HG03571 (cell line): ENCODE measurements around the gene OR1N2.
"Not testable (repeated sequence)": the region's sequence is repeated elsewhere in the genome, so short reads cannot be mapped to it uniquely, and the experiment has no call there.

ENCODE experiments used
- ATAC-seq: cut with Tn5 transposase; IDR thresholded peaks from one replicate; pipeline ENCODE4 v1.9.1; 2021; ENCODE audit not compliant: unreplicated experiment

The OR1N2 gene

DNA sequence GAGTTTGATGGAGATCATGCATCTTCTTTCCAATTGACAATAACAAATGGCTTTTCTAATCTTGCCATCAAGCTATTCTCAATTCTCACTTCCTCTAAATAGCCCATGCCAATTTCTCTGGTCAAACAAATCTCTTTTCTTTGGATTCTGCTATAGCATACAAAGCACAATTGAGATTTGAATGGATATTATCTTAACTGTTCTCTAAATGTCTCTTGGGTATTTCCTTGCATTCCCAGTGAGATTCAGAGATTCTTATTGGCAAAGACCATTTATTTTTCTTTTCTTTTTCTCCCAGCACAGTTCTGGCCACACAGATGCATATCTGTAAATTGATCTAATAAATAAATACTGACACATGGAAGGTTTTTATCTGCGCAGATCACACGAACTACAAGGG is at the start of gene OR1N2:
Gene OR1N2, plus strand, starts transcription at position 301 of the 400 bp plus-strand sequence. CDS start 100 bp downstream, outside the sequence.
- ATAC-seq, result no peak

GRCh38 chr9:122506964-122507363 is 45.9 kb upstream of the OR1N2 start:
- no peak for ATAC-seq

DNA sequence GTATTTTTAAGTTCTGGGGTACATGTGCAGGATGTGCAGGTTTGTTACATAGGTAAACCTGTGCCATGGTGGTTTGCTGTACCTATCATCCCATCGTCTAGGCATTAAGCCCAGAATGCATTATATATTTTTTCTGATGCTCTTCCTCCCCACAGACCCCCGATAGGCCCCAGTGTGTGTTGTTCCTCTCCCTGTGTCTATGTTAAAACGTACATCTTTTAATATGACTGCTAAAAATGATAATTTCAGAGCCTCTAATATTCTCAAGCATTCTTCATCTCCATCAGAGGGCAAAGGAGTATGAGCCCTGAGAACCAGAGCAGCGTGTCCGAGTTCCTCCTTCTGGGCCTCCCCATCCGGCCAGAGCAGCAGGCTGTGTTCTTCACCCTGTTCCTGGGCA is 42.4 kb upstream of the OR1N2 start, which contains the start of gene OR1J2:
Gene OR1J2, plus strand, starts transcription at position 301 of the 400 bp plus-strand sequence. Its CDS starts 0 bp downstream, at position 301.
- no peak for ATAC-seq

DNA sequence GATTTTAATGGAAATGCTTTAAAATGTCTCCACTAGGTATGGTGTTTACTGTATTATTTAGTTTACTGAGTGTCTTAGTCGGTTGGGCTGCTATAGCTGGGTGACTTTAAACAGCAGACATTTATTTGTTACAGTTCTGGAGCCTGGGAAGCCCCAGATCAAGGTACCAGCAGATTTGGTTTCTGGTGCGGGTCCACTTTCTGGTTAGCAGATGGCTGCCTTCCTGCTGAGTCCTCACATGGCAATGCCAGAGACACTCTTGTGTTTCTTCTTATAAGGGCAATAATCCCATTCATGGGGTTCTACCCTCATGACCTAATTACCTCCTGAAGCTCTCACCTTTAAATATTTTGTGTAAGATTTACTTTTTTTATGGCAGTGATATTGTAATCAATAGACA is 34.7 kb upstream of the OR1N2 start:
- ATAC-seq, result no peak

- ATAC-seq, result no peak
Measured at GRCh38 chr9:122518841-122519240, 34.1 kb upstream of the OR1N2 start, which contains the start of gene OR1J4. OR1J4 (plus strand) TSS chr9:122519141; CDS start chr9:122519141, 0 bp downstream.

GRCh38 chr9:122519376-122519775 is 33.5 kb upstream of the OR1N2 start:
- ATAC-seq, result no peak

DNA sequence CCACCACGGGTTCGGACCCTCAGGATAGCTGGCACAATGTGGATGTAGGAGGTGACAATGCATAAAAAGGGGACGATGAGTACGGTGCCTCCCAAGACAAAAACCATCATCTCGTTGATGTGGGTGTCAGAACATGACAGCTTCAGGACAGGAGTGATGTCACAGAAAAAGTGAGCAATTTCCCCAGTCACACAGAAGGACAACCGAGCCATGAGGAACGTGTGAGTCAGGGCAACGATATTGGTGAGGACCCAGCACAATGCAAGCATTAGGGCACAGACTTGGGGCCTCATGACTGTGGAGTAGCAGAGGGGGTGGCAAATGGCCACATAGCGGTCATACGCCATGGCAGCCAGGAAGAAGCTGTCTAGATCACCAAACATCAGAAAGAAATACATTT is 26.3 kb upstream of the OR1N2 start:
- ATAC-seq, result no peak

DNA sequence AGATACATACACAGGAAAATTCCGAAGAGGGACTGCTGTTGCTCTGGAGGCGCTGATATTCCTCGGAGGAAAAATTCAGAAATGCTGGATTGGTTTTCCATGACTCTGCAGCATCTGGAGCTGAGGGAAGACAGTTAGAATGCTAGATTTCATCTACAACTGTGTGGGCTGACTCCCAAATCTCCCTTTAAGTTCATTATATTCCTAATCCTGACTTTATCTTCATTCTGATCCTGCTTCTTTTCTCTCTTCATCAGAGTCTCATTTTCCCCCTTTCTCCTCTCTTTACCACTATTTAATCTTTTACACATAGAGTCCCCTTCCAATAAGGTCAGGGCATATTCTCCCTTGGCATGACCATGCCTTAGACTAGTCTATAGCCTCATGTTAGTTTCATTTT is 25.7 kb upstream of the OR1N2 start, which contains the start of gene OR1N1:
Gene OR1N1, minus strand, starts transcription at position 101 of the 400 bp plus-strand sequence. Its CDS starts 0 bp downstream, at position 101.
- ATAC-seq, result no peak

- ATAC-seq, result not testable (repeated sequence)
Measured at GRCh38 chr9:122531157-122531556, 21.8 kb upstream of the OR1N2 start.

GRCh38 chr9:122536134-122536533 is 16.8 kb upstream of the OR1N2 start:
- no peak for ATAC-seq

DNA sequence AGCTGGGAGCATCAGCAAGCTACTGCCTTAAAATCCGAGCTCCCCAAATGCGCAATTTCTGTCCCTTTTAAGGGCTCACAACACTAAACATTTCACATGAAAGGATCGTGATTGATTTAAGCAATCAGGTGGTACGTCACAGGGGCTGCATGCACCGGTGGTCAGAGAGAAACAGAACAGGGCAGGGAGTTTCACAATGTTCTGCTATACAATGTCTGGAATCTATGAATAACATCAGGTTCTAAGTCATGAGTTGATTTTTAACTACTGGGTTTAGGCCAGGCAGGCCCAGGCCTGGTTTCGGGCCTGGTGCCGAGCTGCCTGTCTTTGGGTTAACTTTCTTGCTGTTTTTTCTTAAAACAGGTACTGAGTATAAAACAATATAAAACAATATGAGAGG is 15.8 kb upstream of the OR1N2 start:
- not testable (repeated sequence) for ATAC-seq

DNA sequence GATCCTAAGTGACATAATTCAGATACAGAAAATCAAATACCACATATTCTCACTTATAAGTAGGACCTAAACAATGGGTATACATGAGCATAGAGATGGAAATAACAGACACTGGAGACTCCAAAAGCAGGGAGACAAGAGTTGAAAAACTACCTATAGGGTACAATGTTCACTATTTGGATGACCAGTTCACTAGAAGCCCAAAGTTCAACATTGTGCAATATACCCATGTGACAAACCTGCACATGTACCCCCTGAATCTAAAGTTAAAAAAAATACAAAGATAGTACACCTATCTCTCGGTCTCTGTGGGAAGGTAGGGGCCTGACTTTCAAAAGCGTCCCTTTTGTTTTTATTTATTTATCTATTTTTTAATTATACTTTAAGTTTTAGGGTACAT is 14.2 kb upstream of the OR1N2 start:
- ATAC-seq, result no peak

- no peak for ATAC-seq
Measured at GRCh38 chr9:122546196-122546595, 6.7 kb upstream of the OR1N2 start.

DNA sequence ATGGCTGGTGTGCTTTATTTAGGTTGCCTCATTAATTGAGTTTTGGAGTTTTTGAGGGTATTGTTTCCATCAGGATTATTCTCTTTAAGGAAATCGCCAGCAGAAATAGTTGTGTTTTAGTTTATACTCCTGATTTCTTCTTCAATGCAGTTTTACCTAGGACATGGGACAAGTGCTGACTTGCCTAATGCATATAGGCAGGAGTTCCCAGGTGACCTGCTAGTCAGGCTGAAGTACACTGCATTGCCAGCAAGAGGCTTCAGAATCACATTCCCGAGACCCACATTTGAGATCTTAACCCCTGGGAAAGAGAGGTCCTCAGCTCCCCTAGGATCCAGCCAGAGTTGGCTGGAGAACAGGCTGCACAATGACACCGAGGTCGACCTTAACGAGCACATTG is 1.5 kb upstream of the OR1N2 start:
- ATAC-seq, result no peak

DNA sequence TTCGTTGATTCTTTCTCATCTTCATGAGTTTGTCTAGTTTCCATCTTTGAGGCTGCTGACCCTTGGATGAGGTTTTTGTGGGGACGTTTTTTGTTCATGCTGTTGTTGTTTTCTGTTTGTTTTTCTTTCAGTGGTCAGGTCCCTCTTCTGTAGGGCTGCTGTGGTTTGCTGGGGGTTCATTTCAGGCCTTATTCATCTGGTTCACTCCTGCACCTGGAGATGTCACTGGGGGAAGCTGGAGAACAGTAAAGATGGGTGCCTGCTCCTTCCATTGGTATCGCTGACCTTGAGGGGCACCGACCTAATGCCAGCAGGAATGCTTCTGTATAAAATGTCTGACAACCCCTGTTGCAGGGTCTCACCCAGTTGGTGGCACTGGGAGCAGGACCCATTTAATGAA is 8.5 kb downstream of the OR1N2 start:
- no peak for ATAC-seq

DNA sequence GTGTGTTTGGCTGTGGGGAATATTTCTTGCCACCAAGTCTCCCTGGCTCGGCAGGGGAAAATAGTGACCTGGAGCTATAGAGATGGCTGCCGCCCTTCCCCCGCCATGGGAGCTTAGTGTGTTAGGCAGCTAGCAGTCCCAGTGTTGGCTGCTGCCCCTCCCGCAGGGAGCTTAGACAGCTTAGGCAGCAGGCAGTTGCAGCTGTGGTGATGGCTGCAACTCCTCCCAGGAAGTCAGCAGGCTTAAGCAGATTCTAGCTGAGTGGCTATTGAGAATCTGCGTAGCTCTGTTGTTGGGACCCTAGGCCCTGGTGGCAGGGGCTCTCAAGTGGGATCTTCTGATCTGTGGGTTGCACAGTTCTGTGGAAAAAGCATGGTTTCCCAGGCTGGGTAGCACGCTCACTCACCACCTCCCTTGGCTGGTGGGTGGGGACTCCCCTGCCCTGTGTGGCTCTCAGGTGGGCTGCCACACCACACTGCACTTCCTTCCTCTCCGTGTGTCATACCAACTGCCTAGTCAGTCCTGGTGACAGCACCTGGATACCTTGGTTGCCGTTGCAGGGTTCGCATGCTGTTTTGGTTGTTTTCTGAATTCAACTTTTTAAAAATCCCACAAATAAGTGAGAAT is 9.3 kb downstream of the OR1N2 start:
- no peak for ATAC-seq

GRCh38 chr9:122567901-122568300 is 15.0 kb downstream of the OR1N2 start:
- ATAC-seq, result no peak

- no peak for ATAC-seq
Measured at GRCh38 chr9:122572456-122572855, 19.5 kb downstream of the OR1N2 start.

- no peak for ATAC-seq
Measured at GRCh38 chr9:122579874-122580273, 27.0 kb downstream of the OR1N2 start.

DNA sequence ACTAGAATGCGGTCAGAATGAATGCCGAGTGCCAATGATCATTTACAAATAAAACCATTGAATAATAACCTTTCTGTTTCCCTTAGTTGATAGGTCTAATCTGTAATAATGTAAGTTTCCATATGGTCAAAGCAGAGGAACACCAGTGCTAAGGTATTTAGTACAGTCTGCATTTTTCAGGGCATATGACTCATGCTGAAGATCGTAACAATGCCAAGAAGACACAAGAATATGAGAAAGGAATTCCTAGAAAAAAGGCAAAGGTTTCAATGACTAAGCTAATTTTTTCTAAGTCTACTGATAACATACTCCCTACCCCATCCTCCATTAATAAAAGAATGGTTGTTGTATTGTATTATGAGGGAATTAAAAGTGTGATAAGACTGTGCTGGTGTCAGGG is 27.4 kb downstream of the OR1N2 start:
- no peak for ATAC-seq

DNA sequence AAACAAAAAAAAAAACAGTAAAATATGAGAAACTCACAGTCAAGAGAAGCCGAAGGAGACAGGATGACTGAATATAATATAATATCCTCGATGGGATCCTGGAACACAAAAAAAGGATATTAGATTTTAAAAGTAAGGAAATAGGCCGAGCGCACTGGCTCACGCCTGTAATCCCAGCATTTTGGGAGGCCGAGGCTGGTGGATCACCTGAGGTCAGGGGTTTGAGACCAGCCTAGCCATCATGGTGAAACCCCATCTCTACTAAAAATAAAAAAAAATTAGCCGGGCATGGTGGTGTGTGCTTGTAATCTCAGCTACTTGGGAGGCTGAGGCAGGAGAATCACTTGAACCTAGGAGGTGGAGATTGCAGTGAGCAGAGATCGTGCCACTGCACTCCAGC is 30.4 kb downstream of the OR1N2 start, which contains the start of gene OR1L8:
Gene OR1L8, minus strand, starts transcription at position 101 of the 400 bp plus-strand sequence. CDS start 14,907 bp downstream, outside the sequence.
- ATAC-seq, result not testable (repeated sequence)
